Loucy (cell line): ENCODE measurements around the gene MTMR2.
A peak's percentile ranks its signal among the peaks of the same experiment; 100 is the strongest.

Experiments
- H2AFZ ChIP-seq: fragments of 200-600 bp; sonication (generic); 2 replicates; pipeline ENCODE4 v1.6.0; 2016; ENCODE audit warnings: antibody characterized with exemption, mild to moderate bottlenecking, low read length, moderate library complexity
- H3F3A ChIP-seq: fragments of 200-600 bp; 2 replicates; pipeline ENCODE4 v1.6.0; 2016; ENCODE audit warnings: antibody characterized with exemption, low read depth, mild to moderate bottlenecking
- H3K27me3 ChIP-seq: fragments of 200-600 bp; sonication (generic); 2 replicates; pipeline ENCODE4 v1.6.1; 2014; ENCODE audit warnings: low read length, mild to moderate bottlenecking; ENCODE audit not compliant: insufficient read depth, poor library complexity, severe bottlenecking
- H3K36me3 ChIP-seq: fragments of 200-600 bp; sonication (generic); 2 replicates; pipeline ENCODE4 v1.6.1; 2016; ENCODE audit warnings: low read length; ENCODE audit not compliant: insufficient read depth
- H3K4me1 ChIP-seq: fragments of 200-600 bp; sonication (generic); 2 replicates; pipeline ENCODE4 v1.5.1; 2014; ENCODE audit warnings: low read length, mild to moderate bottlenecking; ENCODE audit not compliant: insufficient read depth, poor library complexity, severe bottlenecking
- H3K4me2 ChIP-seq: fragments of 200-600 bp; sonication (generic); 2 replicates; pipeline ENCODE4 v1.6.0; 2014; ENCODE audit warnings: antibody characterized with exemption, low read length, low read depth, mild to moderate bottlenecking; ENCODE audit not compliant: poor library complexity, severe bottlenecking
- H3K4me3 ChIP-seq: fragments of 200-600 bp; sonication (generic); 2 replicates; pipeline ENCODE4 v1.5.1; 2014; ENCODE audit warnings: low read length, mild to moderate bottlenecking, mixed read lengths; ENCODE audit not compliant: poor library complexity, severe bottlenecking
- H3K79me2 ChIP-seq: fragments of 200-600 bp; sonication (generic); 2 replicates; pipeline ENCODE4 v1.6.1; 2014; ENCODE audit warnings: low read length; ENCODE audit not compliant: insufficient read depth
- H3K9ac ChIP-seq: fragments of 200-600 bp; sonication (generic); 2 replicates; pipeline ENCODE4 v1.6.0; 2014; ENCODE audit warnings: mild to moderate bottlenecking, low read depth, low read length, moderate library complexity; ENCODE audit not compliant: poor library complexity, severe bottlenecking
- H3K9me2 ChIP-seq: fragments of 200-600 bp; sonication (generic); replicated peaks from 2 replicates; pipeline ENCODE4 v1.6.1; 2016; ENCODE audit warnings: low read depth, low read length, mixed read lengths
- H3K9me3 ChIP-seq: fragments of 200-600 bp; sonication (generic); 2 replicates; pipeline ENCODE4 v1.6.1; 2014; ENCODE audit warnings: mild to moderate bottlenecking, antibody characterized with exemption, low read length, low read depth; ENCODE audit not compliant: insufficient read depth
- H4K20me1 ChIP-seq: fragments of 200-600 bp; sonication (generic); 2 replicates; pipeline ENCODE4 v1.6.0; 2014; ENCODE audit warnings: antibody characterized with exemption, low read length, mild to moderate bottlenecking; ENCODE audit not compliant: insufficient read depth, poor library complexity, severe bottlenecking
- CTCF ChIP-seq: fragments of 200-600 bp; sonication (generic); conservative IDR thresholded peaks from 2 replicates; pipeline ENCODE4 v1.5.1; 2014; ENCODE audit warnings: mild to moderate bottlenecking, antibody characterized with exemption, low read length
- EZH2phosphoT487 ChIP-seq: fragments of 200-600 bp; IDR thresholded peaks from 2 replicates; pipeline ENCODE4 v1.6.1; 2018; ENCODE audit warnings: antibody characterized with exemption, mild to moderate bottlenecking, moderate library complexity, borderline replicate concordance

MTMR2 gene

GRCh38 chr11:95923728-95924413, at the start of gene MTMR2:
TSS of gene MTMR2 (minus strand) at chr11:95924107. CDS start at chr11:95923954, 153 bp downstream.
- 0 out of 2 replicates have a peak, but pooled peaks cover 4% of the 10 kb centered on the region for H3F3A ChIP-seq
- peak within 1 kb of the TSS; percentile 89 for H3K4me2 ChIP-seq
- H3K79me2 ChIP-seq, result peaks cover 54% of the 10 kb centered on the region
- no peaks in the 10 kb centered on the region for H3K9me2 ChIP-seq
- TF ChIP-seq CTCF (no peak), EZH2phosphoT487 (no peak)
- H3K36me3 ChIP-seq, result no peaks in the 10 kb centered on the region
- H2AFZ ChIP-seq, result peak within 1 kb of the TSS; percentile 92
- peak within 1 kb of the TSS; percentile 91 for H3K4me3 ChIP-seq
- no peaks in the 10 kb centered on the region for H3K27me3 ChIP-seq
- H3K9me3 ChIP-seq, result no peaks in the 10 kb centered on the region
- peaks cover 12% of the 10 kb centered on the region for H4K20me1 ChIP-seq
- H3K9ac ChIP-seq, result peak within 1 kb of the TSS; percentile 91
- H3K4me1 ChIP-seq, result peaks cover 46% of the 10 kb centered on the region

- H3K4me1 ChIP-seq, result no peaks in the 10 kb centered on the region
- no peak overlapping the region for H3K4me2 ChIP-seq
- no peak overlapping the region for H2AFZ ChIP-seq
- no peaks in the 10 kb centered on the region for H3K9me3 ChIP-seq
- H3K9ac ChIP-seq, result no peak overlapping the region
- H3K79me2 ChIP-seq, result no peaks in the 10 kb centered on the region
- no peaks in the 10 kb centered on the region for H4K20me1 ChIP-seq
- no peak overlapping the region for H3K4me3 ChIP-seq
- H3K36me3 ChIP-seq, result no peaks in the 10 kb centered on the region
- no peaks in the 10 kb centered on the region for H3K9me2 ChIP-seq
- TF ChIP-seq CTCF (no peak), EZH2phosphoT487 (no peak)
- no peaks in the 10 kb centered on the region for H3K27me3 ChIP-seq
- H3F3A ChIP-seq, result no peaks in the 10 kb centered on the region
These were observed 48.2 kb upstream of the MTMR2 start for GRCh38 chr11:95972060-95972459.

GRCh38 chr11:95968585-95968984, 44.7 kb upstream of the MTMR2 start:
- no peaks in the 10 kb centered on the region for H3K79me2 ChIP-seq

More at GRCh38 chr11:95968585-95968984, 44.7 kb upstream of the MTMR2 start:
- TF ChIP-seq CTCF, result peak; percentile 59
- no peak for TF ChIP-seq EZH2phosphoT487
- no peaks in the 10 kb centered on the region for H3K36me3 ChIP-seq
- H3K9ac ChIP-seq, result no peak overlapping the region
- no peak overlapping the region for H3K4me2 ChIP-seq
- H4K20me1 ChIP-seq, result no peaks in the 10 kb centered on the region
- H3K4me3 ChIP-seq, result no peak overlapping the region
- H3K27me3 ChIP-seq, result no peaks in the 10 kb centered on the region
- no peaks in the 10 kb centered on the region for H3F3A ChIP-seq
- H3K9me3 ChIP-seq, result no peaks in the 10 kb centered on the region
- no peaks in the 10 kb centered on the region for H3K4me1 ChIP-seq
- no peaks in the 10 kb centered on the region for H3K9me2 ChIP-seq
- no peak overlapping the region for H2AFZ ChIP-seq
